SK-N-SH (cell line): ENCODE data around the gene HDAC4.

Experiments used
- CHD2 ChIP-seq: fragments of 150-350 bp; IDR thresholded peaks from 2 replicates; pipeline ENCODE4 v1.6.1; 2018; ENCODE audit warnings: low read length; ENCODE audit not compliant: partially characterized antibody
- EP300 ChIP-seq, 2 experiments: IDR thresholded peaks; 2 replicates each; pipeline versions ENCODE4 v1.4.0 to v1.6.1; 2012; ENCODE audit warnings: borderline replicate concordance in 1 of 2, low read depth in 1 of 2, low read length in 1 of 2
- FOXJ3 ChIP-seq: sonication (generic); formaldehyde crosslinking; IDR thresholded peaks from 2 replicates; pipeline ENCODE4 v1.5.1; 2020; ENCODE audit warnings: mild to moderate bottlenecking, missing genetic modification reagents
- NFIC ChIP-seq: IDR thresholded peaks from 2 replicates; pipeline ENCODE4 v1.4.0; 2012; ENCODE audit warnings: borderline replicate concordance
- POLR2AphosphoS5 ChIP-seq: IDR thresholded peaks from 2 replicates; pipeline ENCODE4 v1.6.1; 2012; ENCODE audit warnings: low read depth, low read length
- RAD21 ChIP-seq: IDR thresholded peaks from 2 replicates; pipeline ENCODE4 v1.6.1; 2012; ENCODE audit warnings: mild to moderate bottlenecking, low read length
- TAF1 ChIP-seq: IDR thresholded peaks from 2 replicates; pipeline ENCODE4 v1.6.1; 2012; ENCODE audit warnings: low read depth, mild to moderate bottlenecking, low read length, moderate library complexity, borderline replicate concordance
- TF ChIP-seq, protein P1 (sequence below): fragments of 200-600 bp; sonication (generic); IDR thresholded peaks from 2 replicates; pipeline ENCODE4 v1.6.1; 2017; ENCODE audit warnings: antibody characterized with exemption, mild to moderate bottlenecking, moderate library complexity

DNA sequence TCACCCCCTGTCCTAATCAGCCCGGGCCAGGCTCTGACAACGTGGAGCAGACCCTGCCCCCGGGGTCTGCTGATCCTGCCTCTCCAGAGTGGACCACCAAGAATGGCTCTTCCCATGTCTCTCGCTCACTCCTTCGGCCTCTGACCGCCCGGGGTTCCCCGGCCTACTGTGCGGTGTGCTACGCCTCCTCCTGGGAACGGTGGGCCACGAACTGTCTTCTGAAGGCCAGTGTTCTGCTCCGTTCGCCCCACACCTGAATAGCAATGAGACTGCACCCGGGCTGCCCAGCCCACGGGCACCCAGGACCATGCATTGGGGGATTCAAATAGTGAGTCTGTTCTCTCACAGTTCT lies 363.3 kb downstream of the HDAC4 start:
- TF ChIP-seq FOXJ3 (no peak), CHD2 (no peak), EP300 (IDR thresholded peaks at IDR 0.05; ENCODE audit: borderline replicate concordance in 1 of 2, low read depth in 1 of 2, low read length in 1 of 2) (no peak), POLR2AphosphoS5 (no peak), TAF1 (no peak), RAD21 (no peak), NFIC (no peak)
- TF ChIP-seq, protein P1, sequence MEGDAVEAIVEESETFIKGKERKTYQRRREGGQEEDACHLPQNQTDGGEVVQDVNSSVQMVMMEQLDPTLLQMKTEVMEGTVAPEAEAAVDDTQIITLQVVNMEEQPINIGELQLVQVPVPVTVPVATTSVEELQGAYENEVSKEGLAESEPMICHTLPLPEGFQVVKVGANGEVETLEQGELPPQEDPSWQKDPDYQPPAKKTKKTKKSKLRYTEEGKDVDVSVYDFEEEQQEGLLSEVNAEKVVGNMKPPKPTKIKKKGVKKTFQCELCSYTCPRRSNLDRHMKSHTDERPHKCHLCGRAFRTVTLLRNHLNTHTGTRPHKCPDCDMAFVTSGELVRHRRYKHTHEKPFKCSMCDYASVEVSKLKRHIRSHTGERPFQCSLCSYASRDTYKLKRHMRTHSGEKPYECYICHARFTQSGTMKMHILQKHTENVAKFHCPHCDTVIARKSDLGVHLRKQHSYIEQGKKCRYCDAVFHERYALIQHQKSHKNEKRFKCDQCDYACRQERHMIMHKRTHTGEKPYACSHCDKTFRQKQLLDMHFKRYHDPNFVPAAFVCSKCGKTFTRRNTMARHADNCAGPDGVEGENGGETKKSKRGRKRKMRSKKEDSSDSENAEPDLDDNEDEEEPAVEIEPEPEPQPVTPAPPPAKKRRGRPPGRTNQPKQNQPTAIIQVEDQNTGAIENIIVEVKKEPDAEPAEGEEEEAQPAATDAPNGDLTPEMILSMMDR: no peak
